NOMO-1 (cell line): ENCODE data around the gene DIAPH1.

ENCODE experiments used
- DNase-seq, 2 experiments: peaks; one replicate each; lab custom pipeline; 2025; ENCODE audit not compliant: unreplicated experiment in 2 of 2; lab: John Stamatoyannopoulos, UW

DIAPH1 gene

GRCh38 chr5:141508440-141508797 lies 110.4 kb downstream of the DIAPH1 start:
- no peak for DNase-seq

- DNase-seq: peak in 1 of 2 experiments; percentile 11
Measured at GRCh38 chr5:141507387-141508091, 111.3 kb downstream of the DIAPH1 start.

GRCh38 chr5:141506381-141507155 lies 112.2 kb downstream of the DIAPH1 start:
- no peak for DNase-seq

- no peak for DNase-seq
Measured at GRCh38 chr5:141504216-141504615, 114.6 kb downstream of the DIAPH1 start.

GRCh38 chr5:141503681-141504080 lies 115.1 kb downstream of the DIAPH1 start:
- DNase-seq: no peak

- DNase-seq: no peak
Measured at GRCh38 chr5:141501761-141502160, 117.0 kb downstream of the DIAPH1 start.

- no peak for DNase-seq
Measured at GRCh38 chr5:141496038-141496437, 122.8 kb downstream of the DIAPH1 start.

GRCh38 chr5:141495453-141495811 lies 123.4 kb downstream of the DIAPH1 start:
- no peak for DNase-seq

GRCh38 chr5:141494761-141495452 lies 123.9 kb downstream of the DIAPH1 start:
- no peak for DNase-seq

- DNase-seq: no peak
Measured at GRCh38 chr5:141493500-141494422, 125.0 kb downstream of the DIAPH1 start.

- peak; percentile 11 to 31 for DNase-seq
Measured at GRCh38 chr5:141492168-141492885, 126.5 kb downstream of the DIAPH1 start.

- DNase-seq: no peak
Measured at GRCh38 chr5:141491323-141492167, 127.3 kb downstream of the DIAPH1 start.

GRCh38 chr5:141490771-141491170 lies 128.0 kb downstream of the DIAPH1 start:
- no peak for DNase-seq

- DNase-seq: no peak
Measured at GRCh38 chr5:141490271-141490670, 128.5 kb downstream of the DIAPH1 start.

GRCh38 chr5:141489841-141490240 lies 129.0 kb downstream of the DIAPH1 start:
- no peak for DNase-seq

- no peak for DNase-seq
Measured at GRCh38 chr5:141488591-141489561, 129.9 kb downstream of the DIAPH1 start, which contains the start of gene PCDHGC5. Gene PCDHGC5 (plus strand): TSS chr5:141489081. CDS start chr5:141489241, 160 bp downstream.

- DNase-seq: no peak
Measured at GRCh38 chr5:141487131-141487530, 131.7 kb downstream of the DIAPH1 start.

GRCh38 chr5:141486091-141486490 lies 132.7 kb downstream of the DIAPH1 start:
- DNase-seq: no peak
